ENCODE data around the gene ATP8A2. TPM values are rescaled to one million over a fixed set of nuclear protein-coding genes. Genes with fewer than 3 reads are reported as not detected.
"Not testable (repeated sequence)": the region's sequence is repeated elsewhere in the genome, so short reads cannot be mapped to it uniquely, and the experiment has no call there.

Gene ATP8A2
- total and polyA plus RNA-seq, 9 donors: 0.23 to 0.95 (median 0.35) TPM

DNA sequence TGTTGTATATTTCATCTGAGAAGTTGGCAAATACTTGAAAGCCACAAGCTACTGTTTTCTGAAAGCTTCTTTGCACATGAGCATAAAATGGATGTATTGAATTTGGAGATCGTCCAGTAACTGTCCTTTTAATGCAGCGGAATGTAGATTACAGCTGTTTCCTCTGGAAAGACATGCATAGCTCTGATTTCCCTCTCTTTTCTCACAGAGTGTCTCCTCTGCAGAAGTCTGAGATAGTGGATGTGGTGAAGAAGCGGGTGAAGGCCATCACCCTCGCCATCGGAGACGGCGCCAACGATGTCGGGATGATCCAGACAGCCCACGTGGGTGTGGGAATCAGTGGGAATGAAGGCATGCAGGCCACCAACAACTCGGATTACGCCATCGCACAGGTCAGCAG lies 397.1 kb downstream of the ATP8A2 start:
- DNase-seq: no peak
- Histone ChIP-seq H3K4me1 (ENCODE audit: insufficient read depth) (no peaks in the 10 kb centered on the region), H3K27me3 (no peaks in the 10 kb centered on the region), H3K27ac (no peak overlapping the region), H3K36me3 (no peaks in the 10 kb centered on the region), H3K9me3 (no peaks in the 10 kb centered on the region), H3K4me3 (no peak overlapping the region)
- WGBS, 3 donors: 2 to 15% (median 6%) methylated on average over 13 of the region's 13 CpGs
- no peak for TF ChIP-seq POLR2A (IDR thresholded peaks at IDR 0.05)
- no peak for TF ChIP-seq EP300 (IDR thresholded peaks at IDR 0.05)
- TF ChIP-seq, protein P1, sequence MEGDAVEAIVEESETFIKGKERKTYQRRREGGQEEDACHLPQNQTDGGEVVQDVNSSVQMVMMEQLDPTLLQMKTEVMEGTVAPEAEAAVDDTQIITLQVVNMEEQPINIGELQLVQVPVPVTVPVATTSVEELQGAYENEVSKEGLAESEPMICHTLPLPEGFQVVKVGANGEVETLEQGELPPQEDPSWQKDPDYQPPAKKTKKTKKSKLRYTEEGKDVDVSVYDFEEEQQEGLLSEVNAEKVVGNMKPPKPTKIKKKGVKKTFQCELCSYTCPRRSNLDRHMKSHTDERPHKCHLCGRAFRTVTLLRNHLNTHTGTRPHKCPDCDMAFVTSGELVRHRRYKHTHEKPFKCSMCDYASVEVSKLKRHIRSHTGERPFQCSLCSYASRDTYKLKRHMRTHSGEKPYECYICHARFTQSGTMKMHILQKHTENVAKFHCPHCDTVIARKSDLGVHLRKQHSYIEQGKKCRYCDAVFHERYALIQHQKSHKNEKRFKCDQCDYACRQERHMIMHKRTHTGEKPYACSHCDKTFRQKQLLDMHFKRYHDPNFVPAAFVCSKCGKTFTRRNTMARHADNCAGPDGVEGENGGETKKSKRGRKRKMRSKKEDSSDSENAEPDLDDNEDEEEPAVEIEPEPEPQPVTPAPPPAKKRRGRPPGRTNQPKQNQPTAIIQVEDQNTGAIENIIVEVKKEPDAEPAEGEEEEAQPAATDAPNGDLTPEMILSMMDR (IDR thresholded peaks at IDR 0.05): no peak
- intact Hi-C loops (cut with DNase I): no loop called here

DNA sequence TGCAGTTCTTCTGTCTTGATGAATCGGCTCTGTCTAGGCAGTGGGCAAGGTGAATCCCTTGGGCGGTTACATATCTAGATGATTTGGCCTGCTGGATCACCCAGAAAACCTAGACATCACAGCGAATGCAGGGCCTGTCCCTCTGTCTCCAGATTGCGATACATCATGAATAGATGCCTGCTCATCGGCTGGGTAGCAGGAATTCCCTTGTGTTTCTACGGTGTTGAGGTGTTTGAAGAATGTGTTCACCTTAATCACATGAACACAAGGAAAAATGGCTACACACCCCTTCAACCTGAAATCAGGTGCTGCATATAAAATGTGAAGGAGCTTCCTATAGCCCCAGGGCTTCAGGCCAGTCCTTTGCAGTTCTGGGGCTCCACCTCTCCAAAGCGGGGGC lies 398.8 kb downstream of the ATP8A2 start:
- H3K4me3 ChIP-seq: no peak overlapping the region
- 96 to 98% (median 98%) methylated on average over 7 of the region's 7 CpGs for WGBS, 3 donors
- H3K27ac ChIP-seq: no peak overlapping the region
- DNase-seq: no peak
- no peaks in the 10 kb centered on the region for H3K4me1 ChIP-seq (ENCODE audit: insufficient read depth)
- no peaks in the 10 kb centered on the region for H3K36me3 ChIP-seq
- no peaks in the 10 kb centered on the region for H3K9me3 ChIP-seq
- no peaks in the 10 kb centered on the region for H3K27me3 ChIP-seq
- intact Hi-C loops (cut with DNase I): no loop called here
- TF ChIP-seq POLR2A (IDR thresholded peaks at IDR 0.05) (no peak), EP300 (IDR thresholded peaks at IDR 0.05) (no peak)
- TF ChIP-seq, protein P1 (IDR thresholded peaks at IDR 0.05): no peak

DNA sequence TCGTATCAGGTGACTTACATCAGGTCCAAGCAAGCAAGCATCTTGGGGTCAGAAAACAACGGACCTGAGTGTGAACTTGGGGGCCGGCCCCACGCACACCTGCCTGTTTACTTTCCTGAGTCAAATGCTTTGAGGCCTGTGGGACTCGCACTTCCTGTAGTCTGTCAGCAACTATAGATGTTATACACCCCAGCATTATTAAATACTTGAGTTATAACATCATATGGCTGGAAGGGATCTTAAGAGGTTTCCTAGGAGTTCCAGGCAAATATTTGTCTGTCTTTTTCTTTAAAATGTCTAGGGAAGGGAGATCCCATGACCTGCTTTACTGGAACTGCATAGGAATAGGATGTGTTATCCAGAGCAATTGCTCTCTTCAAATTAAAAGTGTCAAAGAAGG lies 399.4 kb downstream of the ATP8A2 start:
- H3K27ac ChIP-seq: no peak overlapping the region
- TF ChIP-seq POLR2A (IDR thresholded peaks at IDR 0.05) (no peak), EP300 (IDR thresholded peaks at IDR 0.05) (no peak)
- TF ChIP-seq, protein P1 (IDR thresholded peaks at IDR 0.05): no peak
- no peaks in the 10 kb centered on the region for H3K36me3 ChIP-seq
- no peak overlapping the region for H3K4me3 ChIP-seq
- intact Hi-C loops (cut with DNase I): no loop called here
- no peaks in the 10 kb centered on the region for H3K4me1 ChIP-seq (ENCODE audit: insufficient read depth)
- no peak for DNase-seq
- whole genome bisulfite sequencing, 3 donors: 86 to 90% (median 90%) methylated on average over 5 of the region's 5 CpGs
- H3K9me3 ChIP-seq: no peaks in the 10 kb centered on the region
- no peaks in the 10 kb centered on the region for H3K27me3 ChIP-seq

DNA sequence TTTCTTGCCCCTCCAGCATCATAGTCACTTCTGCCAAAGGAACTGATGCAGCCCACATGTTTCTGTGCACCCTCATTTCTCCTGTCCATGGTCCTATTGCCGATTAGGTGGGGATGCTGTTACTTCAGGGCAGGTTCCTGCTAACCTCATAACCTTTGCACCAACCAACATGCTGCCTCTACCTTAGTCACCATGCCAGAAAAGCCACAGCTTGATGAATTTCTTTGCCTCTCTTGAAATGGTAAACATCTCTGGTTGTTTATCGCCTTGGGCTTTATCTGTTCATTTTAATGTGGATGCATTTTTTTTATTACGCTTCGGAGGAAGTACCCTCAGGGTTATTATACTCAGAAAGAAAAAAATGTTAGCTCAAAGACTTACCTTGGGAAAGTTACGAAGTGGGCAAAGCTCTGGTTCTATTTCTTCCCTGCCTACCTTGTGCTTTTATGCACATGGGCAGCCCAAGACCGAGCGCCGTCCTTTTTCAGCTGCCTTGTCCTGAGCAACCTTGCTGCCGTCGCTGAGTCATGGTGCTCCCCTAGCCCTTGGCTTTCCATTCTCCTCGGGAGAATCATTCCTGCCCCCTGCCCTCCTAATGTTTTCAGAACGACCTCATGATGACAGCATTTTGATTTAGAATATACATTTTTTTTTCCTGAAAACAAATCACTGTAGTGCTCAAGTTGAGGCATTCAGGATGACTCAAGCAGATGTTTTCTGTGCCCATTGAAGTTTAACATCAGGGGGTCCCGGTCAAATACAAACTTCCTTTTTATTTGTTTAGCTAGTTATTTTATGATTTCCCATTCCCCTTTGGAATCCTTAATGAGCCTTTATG lies 400.1 kb downstream of the ATP8A2 start:
- no peak for DNase-seq
- Histone ChIP-seq H3K4me1 (ENCODE audit: insufficient read depth) (no peaks in the 10 kb centered on the region), H3K27ac (no peak overlapping the region), H3K4me3 (no peak overlapping the region), H3K36me3 (no peaks in the 10 kb centered on the region), H3K9me3 (no peaks in the 10 kb centered on the region), H3K27me3 (no peaks in the 10 kb centered on the region)
- intact Hi-C loops (cut with DNase I): loop anchor here in 1 of 4 donors (2.0 kb wide), 1 partner anchor 19 kb away; no protein-coding TSS in a partner anchor
- TF ChIP-seq EP300 (IDR thresholded peaks at IDR 0.05) (no peak), POLR2A (IDR thresholded peaks at IDR 0.05) (no peak)
- TF ChIP-seq, protein P1 (IDR thresholded peaks at IDR 0.05): no peak
- 69 to 79% (median 69%) methylated on average over 13 of the region's 13 CpGs for WGBS, 3 donors

DNA sequence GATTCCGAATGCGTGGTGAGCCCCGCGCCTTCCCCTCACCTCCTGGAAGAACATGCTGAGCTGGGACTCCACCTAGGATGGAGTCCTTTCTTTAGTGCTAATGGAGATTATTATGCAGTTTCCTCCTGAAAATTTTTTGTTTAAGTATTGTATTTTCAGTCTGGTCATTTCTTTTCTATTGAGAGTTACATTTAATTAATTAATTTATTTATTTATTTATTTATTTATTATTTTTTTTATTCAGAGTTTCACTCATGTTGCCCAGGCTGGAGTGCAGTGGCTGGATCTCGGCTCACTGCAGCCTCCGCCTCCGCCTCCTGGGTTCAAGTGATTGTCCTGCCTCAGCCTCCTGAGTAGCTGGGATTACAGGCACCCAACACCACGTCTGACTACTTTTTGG lies 400.8 kb downstream of the ATP8A2 start:
- not testable (repeated sequence) for H3K27me3 ChIP-seq; H3K9me3 ChIP-seq; H3K4me3 ChIP-seq; DNase-seq; H3K4me1 ChIP-seq (ENCODE audit: insufficient read depth); H3K36me3 ChIP-seq; H3K27ac ChIP-seq
- WGBS, 3 donors: 94 to 98% (median 96%) methylated on average over 8 of the region's 8 CpGs
- intact Hi-C loops (cut with DNase I): loop anchor here in 1 of 4 donors (2.0 kb wide), 1 partner anchor 20 kb away; no protein-coding TSS in a partner anchor

DNA sequence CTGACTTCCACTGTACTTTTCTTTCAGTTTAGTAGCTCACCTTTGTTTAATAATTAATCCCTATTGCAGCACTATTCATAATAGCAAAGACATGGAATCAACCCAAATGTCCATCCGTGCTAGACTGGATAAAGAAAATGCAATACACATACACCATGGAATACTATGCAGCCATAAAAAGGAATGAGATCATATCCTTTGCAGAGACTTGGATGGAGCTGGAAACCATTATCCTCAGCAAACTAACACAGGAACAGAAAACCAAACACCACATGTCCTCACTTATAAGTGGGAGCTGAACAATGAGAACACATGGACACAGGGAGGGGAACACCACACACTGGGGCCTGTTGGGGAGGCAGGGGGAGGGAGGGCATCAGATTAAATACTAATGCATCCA lies 402.3 kb downstream of the ATP8A2 start:
- H3K36me3 ChIP-seq; intact Hi-C loops (cut with DNase I); DNase-seq; H3K4me3 ChIP-seq; H3K27me3 ChIP-seq; H3K9me3 ChIP-seq; H3K4me1 ChIP-seq (ENCODE audit: insufficient read depth); H3K27ac ChIP-seq: not testable (repeated sequence)
- WGBS, 3 donors: 79 to 92% (median 86%) methylated on average over 1 of the region's 1 CpG
